Muscle layer of duodenum (tissue), 2 donors: ENCODE results near the gene ZNF787.

Experiments
- H3K27ac ChIP-seq: one replicate; pipeline ENCODE4 v1.7.0; 2013; ENCODE audit warnings: mild to moderate bottlenecking, low read length
- H3K27me3 ChIP-seq: one replicate; pipeline ENCODE4 v1.7.0; 2013; ENCODE audit warnings: low read depth, mild to moderate bottlenecking, control low read depth, low read length
- H3K36me3 ChIP-seq, 2 donors: one replicate each; pipeline ENCODE4 v1.7.0; 2013; ENCODE audit warnings: low read length in 2 of 2, control low read depth in 1 of 2, mild to moderate bottlenecking in 1 of 2; ENCODE audit not compliant: insufficient read depth in 2 of 2, control insufficient read depth in 1 of 2
- H3K4me1 ChIP-seq, 2 donors: one replicate each; pipeline ENCODE4 v1.7.0; 2013; ENCODE audit warnings: low read length in 2 of 2, mild to moderate bottlenecking in 2 of 2, control low read depth in 1 of 2, moderate library complexity in 1 of 2; ENCODE audit not compliant: insufficient read depth in 2 of 2, control insufficient read depth in 1 of 2
- H3K4me3 ChIP-seq, 2 donors: one replicate each; pipeline ENCODE4 v1.7.0; 2013; ENCODE audit warnings: low read length in 2 of 2, low read depth in 1 of 2, mild to moderate bottlenecking in 1 of 2
- H3K9me3 ChIP-seq, 2 donors: one replicate each; pipeline ENCODE4 v1.7.0; 2013; ENCODE audit warnings: low read length in 2 of 2, control low read depth in 1 of 2, mild to moderate bottlenecking in 1 of 2; ENCODE audit not compliant: control insufficient read depth in 1 of 2
- donor health status: healthy.

ZNF787 gene

DNA sequence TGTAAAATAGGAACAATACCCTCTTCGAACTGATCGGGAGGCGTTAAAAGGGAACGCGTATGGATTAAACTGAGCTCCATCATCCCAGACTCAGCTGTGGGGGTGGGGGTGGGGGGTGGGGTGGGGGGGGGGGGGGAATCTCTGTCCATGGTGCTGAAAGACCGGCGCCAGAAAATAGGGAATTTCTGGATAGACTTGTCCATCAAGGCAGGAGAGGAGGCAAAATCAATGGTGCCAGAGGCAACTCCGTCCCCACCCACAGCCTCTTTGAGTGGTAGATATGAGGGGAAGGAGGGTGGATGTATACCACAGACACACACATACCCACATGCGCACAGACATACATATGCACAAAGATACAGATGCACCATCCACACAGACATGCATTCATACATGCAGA lies 37.4 kb downstream of the ZNF787 start:
- peaks cover 0 to 9% of the 10 kb centered on the region in 2 donors for H3K4me1 ChIP-seq
- no peak overlapping the region for H3K27ac ChIP-seq
- no peaks in the 10 kb centered on the region for H3K9me3 ChIP-seq
- peaks cover 0 to 3% of the 10 kb centered on the region in 2 donors for H3K36me3 ChIP-seq
- no peak overlapping the region for H3K4me3 ChIP-seq
- no peaks in the 10 kb centered on the region for H3K27me3 ChIP-seq

DNA sequence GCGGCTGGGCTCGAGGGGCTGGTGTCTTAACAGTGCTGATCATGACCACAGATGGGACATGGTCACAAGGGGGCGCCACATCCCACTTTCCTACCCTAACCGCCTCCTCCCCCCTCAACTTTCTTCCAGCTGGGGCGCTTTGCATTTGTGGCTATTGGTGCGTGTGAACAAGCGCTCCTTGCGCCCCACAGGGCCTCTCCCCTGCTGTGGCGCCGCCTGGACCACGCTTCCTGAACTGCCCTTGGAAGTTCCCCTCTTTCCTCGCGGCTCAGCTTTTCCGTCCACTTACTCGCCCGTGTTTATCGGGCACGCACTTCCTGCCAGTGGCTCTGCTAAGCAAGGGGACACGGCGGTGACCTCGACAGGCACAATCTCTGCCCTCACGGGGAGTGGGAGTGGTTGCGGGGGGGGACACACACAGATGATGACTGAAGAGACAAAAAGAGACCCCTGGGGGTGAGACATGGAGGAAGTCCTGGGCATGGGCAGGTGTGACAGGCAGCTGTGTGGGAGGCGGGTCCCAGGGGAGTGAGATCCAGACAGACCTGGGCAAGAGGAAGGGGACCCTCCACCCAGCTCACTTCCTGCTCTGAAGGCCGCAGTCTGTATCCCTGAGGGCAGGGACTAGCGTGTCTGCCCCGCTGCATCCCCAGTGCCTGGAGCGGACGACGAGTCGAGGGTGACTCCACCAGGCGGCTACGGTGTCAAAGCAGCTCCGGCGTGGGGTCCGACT lies 40.3 kb downstream of the ZNF787 start:
- H3K4me3 ChIP-seq = peak overlapping the region; percentile 53 to 57
- H3K4me1 ChIP-seq = peaks cover 0 to 9% of the 10 kb centered on the region in 2 donors
- no peaks in the 10 kb centered on the region for H3K36me3 ChIP-seq
- no peak overlapping the region for H3K27ac ChIP-seq
- H3K9me3 ChIP-seq = no peaks in the 10 kb centered on the region
- H3K27me3 ChIP-seq = no peaks in the 10 kb centered on the region

DNA sequence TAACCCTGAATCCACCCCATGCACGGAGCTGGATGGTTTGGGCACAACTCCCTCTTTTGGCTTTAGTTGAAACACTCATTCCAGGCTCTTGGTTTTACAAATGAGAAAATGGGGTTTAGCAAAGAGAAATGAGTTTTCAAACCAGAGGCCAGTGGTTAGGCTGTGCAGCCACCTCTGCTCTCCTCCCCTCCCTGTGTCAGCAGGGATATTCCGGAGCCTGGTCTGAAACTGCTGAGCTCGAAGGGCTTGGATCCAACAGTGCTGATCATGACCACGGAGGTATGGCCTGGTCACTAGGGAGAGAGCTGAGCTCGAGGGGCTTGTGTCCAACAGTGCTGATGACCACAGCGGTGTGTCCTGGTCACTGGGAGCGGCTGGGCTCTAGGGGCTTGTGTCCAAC lies 41.5 kb downstream of the ZNF787 start:
- H3K36me3 ChIP-seq = no peaks in the 10 kb centered on the region
- no peaks in the 10 kb centered on the region for H3K27me3 ChIP-seq
- no peak overlapping the region for H3K27ac ChIP-seq
- no peaks in the 10 kb centered on the region for H3K9me3 ChIP-seq
- peaks cover 0 to 9% of the 10 kb centered on the region in 2 donors for H3K4me1 ChIP-seq
- no peak overlapping the region for H3K4me3 ChIP-seq

DNA sequence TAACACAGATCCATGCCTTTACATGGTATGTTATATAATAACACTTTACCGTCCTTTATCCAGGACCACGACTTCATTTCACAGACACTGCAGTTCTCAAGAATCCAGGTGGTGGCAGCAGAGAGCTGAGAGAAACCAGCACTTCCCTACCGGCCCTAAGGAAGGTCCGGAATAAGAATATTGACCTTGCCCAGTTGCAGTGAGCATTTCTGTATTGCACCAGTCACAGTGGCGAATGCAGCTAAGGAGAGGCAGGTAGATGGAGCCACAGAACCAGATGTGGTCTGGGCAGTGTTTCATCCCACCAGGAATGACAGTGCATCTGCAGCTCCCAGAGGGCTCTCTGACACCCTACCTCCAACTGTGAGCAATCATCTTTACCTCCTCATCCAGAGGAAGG lies 44.6 kb downstream of the ZNF787 start:
- Histone ChIP-seq H3K27ac (no peak overlapping the region), H3K4me3 (no peak overlapping the region), H3K4me1 (peaks cover 0 to 9% of the 10 kb centered on the region in 2 donors), H3K9me3 (no peaks in the 10 kb centered on the region), H3K36me3 (no peaks in the 10 kb centered on the region), H3K27me3 (no peaks in the 10 kb centered on the region)

DNA sequence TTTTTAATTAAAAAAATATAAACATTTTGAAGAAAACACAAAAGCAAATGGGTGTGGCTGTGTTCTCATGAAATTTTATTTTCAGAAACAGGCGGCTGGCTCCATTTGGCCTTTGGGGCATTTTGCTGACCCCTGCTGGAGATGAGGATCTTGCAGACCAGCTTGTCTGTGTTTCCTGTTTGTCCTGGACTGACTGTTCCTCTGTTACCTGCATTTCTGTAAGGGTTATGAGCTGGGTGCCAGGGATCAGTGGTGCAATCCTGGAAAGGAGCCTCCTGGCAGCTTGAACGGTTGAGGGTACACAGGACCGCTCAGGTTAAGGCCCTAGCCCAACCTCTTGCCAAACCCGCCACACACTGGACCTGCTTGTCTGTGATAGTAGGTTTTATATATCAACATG lies 49.9 kb downstream of the ZNF787 start:
- H3K4me3 ChIP-seq = no peak overlapping the region
- no peaks in the 10 kb centered on the region for H3K9me3 ChIP-seq
- H3K4me1 ChIP-seq = peaks cover 0 to 6% of the 10 kb centered on the region in 2 donors
- H3K27me3 ChIP-seq = no peaks in the 10 kb centered on the region
- no peaks in the 10 kb centered on the region for H3K36me3 ChIP-seq
- H3K27ac ChIP-seq = no peak overlapping the region

DNA sequence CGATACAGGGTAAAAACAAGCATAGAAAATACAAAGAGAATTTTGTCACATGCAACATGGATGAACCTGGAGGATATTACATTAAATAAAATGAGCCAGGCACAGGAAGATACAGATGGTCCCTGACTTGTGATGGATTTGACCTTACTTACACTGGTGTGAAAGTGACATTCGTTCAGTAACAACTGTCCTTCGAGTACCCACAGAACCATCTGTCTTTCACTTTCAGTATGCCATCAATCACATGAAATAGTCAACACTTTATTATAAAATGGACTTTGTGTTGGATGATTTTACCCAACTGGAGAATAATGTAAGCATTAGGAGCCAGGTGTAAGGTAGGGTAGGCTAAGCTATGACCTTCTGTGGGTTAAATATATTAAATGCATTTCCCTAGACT lies 51.5 kb downstream of the ZNF787 start:
- H3K4me1 ChIP-seq = peaks cover 0 to 7% of the 10 kb centered on the region in 2 donors
- peaks cover 0 to under 1% of the 10 kb centered on the region in 2 donors for H3K9me3 ChIP-seq
- no peak overlapping the region for H3K4me3 ChIP-seq
- H3K27me3 ChIP-seq = no peaks in the 10 kb centered on the region
- no peak overlapping the region for H3K27ac ChIP-seq
- no peaks in the 10 kb centered on the region for H3K36me3 ChIP-seq

DNA sequence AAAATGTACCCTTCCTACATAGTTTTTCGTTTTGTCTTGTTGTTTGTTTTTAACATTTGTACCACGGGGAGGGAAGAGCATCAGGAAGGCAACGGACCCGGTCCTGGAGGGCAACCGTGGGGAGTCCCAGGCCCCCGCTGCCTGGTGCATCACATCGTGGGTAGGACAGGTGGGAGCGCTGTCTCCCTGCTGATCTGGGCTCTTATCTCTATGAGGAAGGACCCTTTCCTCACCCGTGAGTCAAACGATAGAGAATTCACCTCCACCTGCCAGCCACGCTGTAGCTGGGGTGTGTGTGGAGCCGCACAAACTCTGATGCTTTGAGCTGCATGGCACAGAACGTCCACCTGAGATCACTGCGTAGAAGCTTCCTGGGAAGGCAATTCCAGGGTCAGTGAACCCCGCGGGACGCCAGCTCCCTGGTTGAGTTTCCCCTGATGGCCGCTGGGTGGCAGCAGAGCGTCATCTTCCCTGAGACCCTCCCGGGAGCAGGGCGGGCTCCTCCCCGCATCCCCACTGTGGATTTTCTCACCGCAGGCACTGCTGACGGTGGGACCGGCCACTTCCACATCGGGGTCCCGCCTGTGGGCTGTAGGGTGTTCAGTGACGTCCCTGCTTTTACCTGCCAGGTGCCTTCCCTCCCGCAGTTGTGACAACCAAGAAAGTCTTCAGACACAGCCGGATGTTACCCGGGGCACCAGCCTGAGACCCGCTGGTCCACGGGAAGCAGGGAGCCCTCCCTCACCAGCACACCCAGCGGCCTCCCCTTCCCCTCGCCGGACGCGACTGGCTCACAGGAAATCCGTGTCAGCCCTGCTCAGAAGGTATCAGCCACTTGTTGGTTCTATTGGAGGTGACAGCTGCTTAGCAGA lies 54.7 kb downstream of the ZNF787 start:
- Histone ChIP-seq H3K27ac (no peak overlapping the region), H3K4me1 (peaks cover 0 to 7% of the 10 kb centered on the region in 2 donors), H3K4me3 (peak overlapping the region in 1 of 2 donors; percentile 3), H3K9me3 (peaks cover 2 to 5% of the 10 kb centered on the region in 2 donors), H3K27me3 (no peaks in the 10 kb centered on the region), H3K36me3 (no peaks in the 10 kb centered on the region)

DNA sequence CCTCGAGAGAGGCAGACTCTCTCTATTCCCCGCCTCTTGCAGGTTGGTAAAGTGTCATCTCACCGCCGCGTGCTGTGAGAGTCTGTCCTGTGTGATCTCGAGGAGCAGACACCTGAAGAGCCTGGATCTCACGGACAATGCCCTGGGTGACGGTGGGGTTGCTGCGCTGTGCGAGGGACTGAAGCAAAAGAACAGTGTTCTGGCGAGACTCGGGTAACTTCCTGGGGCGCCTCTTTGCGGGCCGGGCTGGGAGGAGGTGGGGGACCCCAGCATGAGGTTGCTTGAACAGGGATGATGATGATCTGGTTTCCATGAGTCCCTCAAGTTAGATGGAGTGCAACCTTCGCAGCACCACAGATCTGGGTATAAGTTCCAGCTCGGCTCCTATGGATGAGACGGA lies 67.5 kb downstream of the ZNF787 start:
- no peaks in the 10 kb centered on the region for H3K4me1 ChIP-seq
- no peak overlapping the region for H3K4me3 ChIP-seq
- H3K36me3 ChIP-seq = no peaks in the 10 kb centered on the region
- no peaks in the 10 kb centered on the region for H3K9me3 ChIP-seq
- no peak overlapping the region for H3K27ac ChIP-seq
- no peaks in the 10 kb centered on the region for H3K27me3 ChIP-seq
